ENCODE measurements around the gene STAP2.

- TF ChIP-seq, protein P1, sequence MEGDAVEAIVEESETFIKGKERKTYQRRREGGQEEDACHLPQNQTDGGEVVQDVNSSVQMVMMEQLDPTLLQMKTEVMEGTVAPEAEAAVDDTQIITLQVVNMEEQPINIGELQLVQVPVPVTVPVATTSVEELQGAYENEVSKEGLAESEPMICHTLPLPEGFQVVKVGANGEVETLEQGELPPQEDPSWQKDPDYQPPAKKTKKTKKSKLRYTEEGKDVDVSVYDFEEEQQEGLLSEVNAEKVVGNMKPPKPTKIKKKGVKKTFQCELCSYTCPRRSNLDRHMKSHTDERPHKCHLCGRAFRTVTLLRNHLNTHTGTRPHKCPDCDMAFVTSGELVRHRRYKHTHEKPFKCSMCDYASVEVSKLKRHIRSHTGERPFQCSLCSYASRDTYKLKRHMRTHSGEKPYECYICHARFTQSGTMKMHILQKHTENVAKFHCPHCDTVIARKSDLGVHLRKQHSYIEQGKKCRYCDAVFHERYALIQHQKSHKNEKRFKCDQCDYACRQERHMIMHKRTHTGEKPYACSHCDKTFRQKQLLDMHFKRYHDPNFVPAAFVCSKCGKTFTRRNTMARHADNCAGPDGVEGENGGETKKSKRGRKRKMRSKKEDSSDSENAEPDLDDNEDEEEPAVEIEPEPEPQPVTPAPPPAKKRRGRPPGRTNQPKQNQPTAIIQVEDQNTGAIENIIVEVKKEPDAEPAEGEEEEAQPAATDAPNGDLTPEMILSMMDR (IDR thresholded peaks at IDR 0.05), result no peak
- TF ChIP-seq EZH2 (IDR thresholded peaks at IDR 0.05), result no peak
These were observed 40.3 kb upstream of the STAP2 start for GRCh38 chr19:4378886-4379285.

Measured in neural progenitor cell (in vitro differentiated cells).